KMS-11 (cell line): ENCODE data around the gene DLG2.

Experiments
- H2AFZ ChIP-seq: fragments of 200-600 bp; sonication (generic); 2 replicates; pipeline ENCODE4 v1.6.1; 2016; ENCODE audit warnings: antibody characterized with exemption, mixed run types, low read depth
- H3K27ac ChIP-seq: fragments of 200-600 bp; sonication (generic); 2 replicates; pipeline ENCODE4 v1.6.1; 2016; ENCODE audit warnings: mild to moderate bottlenecking, mixed run types
- H3K27me3 ChIP-seq: fragments of 200-600 bp; sonication (generic); 2 replicates; pipeline ENCODE4 v1.6.1; 2017; ENCODE audit warnings: mild to moderate bottlenecking, low read depth, mixed run types, moderate library complexity; ENCODE audit not compliant: insufficient read depth
- H3K36me3 ChIP-seq: fragments of 200-600 bp; sonication (generic); 2 replicates; pipeline ENCODE4 v1.6.1; 2017; ENCODE audit warnings: mild to moderate bottlenecking, mixed run types; ENCODE audit not compliant: insufficient read depth
- H3K4me1 ChIP-seq: fragments of 200-600 bp; sonication (generic); 2 replicates; pipeline ENCODE4 v1.6.1; 2016; ENCODE audit warnings: mild to moderate bottlenecking, low read depth, mixed run types; ENCODE audit not compliant: poor library complexity, severe bottlenecking
- H3K4me2 ChIP-seq: fragments of 200-600 bp; sonication (generic); 2 replicates; pipeline ENCODE4 v1.7.0; 2016; ENCODE audit warnings: mild to moderate bottlenecking, mixed run types
- H3K4me3 ChIP-seq: fragments of 200-600 bp; sonication (generic); IDR thresholded peaks from 2 replicates; pipeline ENCODE4 v1.6.1; 2017; ENCODE audit warnings: low read depth, low read length, mixed read lengths; ENCODE audit not compliant: insufficient read depth
- H3K79me2 ChIP-seq: fragments of 200-600 bp; sonication (generic); 2 replicates; pipeline ENCODE4 v1.6.1; 2016; ENCODE audit warnings: low read depth, mixed run types; ENCODE audit not compliant: insufficient read depth
- H3K9ac ChIP-seq: fragments of 200-600 bp; sonication (generic); 2 replicates; pipeline ENCODE4 v1.6.1; 2016; ENCODE audit warnings: mild to moderate bottlenecking, mixed run types
- H4K20me1 ChIP-seq: fragments of 200-600 bp; sonication (generic); 2 replicates; pipeline ENCODE4 v1.6.1; 2016; ENCODE audit warnings: mild to moderate bottlenecking, mixed run types; ENCODE audit not compliant: insufficient read depth
- CTCF ChIP-seq: fragments of 200-600 bp; sonication (generic); conservative IDR thresholded peaks from 2 replicates; pipeline ENCODE4 v1.6.1; 2017; ENCODE audit warnings: low read depth, mild to moderate bottlenecking, antibody characterized with exemption, low read length, moderate library complexity, mixed read lengths

Gene DLG2

GRCh38 chr11:85040166-85040565, 587.0 kb downstream of the DLG2 start:
- no peak for TF ChIP-seq CTCF
- Histone ChIP-seq H3K79me2 (no peaks in the 10 kb centered on the region), H3K9ac (no peak overlapping the region), H3K27me3 (no peaks in the 10 kb centered on the region), H4K20me1 (no peaks in the 10 kb centered on the region), H3K4me1 (no peaks in the 10 kb centered on the region), H3K4me2 (no peak overlapping the region), H3K4me3 (no peak overlapping the region), H3K27ac (no peak overlapping the region), H3K36me3 (no peaks in the 10 kb centered on the region), H2AFZ (no peak overlapping the region)

- no peaks in the 10 kb centered on the region for H3K36me3 ChIP-seq
- H4K20me1 ChIP-seq, result no peaks in the 10 kb centered on the region
- H3K4me3 ChIP-seq, result no peak overlapping the region
- H3K9ac ChIP-seq, result no peak overlapping the region
- H3K27me3 ChIP-seq, result no peaks in the 10 kb centered on the region
- no peak for TF ChIP-seq CTCF
- H3K4me2 ChIP-seq, result no peak overlapping the region
- H3K4me1 ChIP-seq, result no peaks in the 10 kb centered on the region
- H3K79me2 ChIP-seq, result no peaks in the 10 kb centered on the region
- no peak overlapping the region for H3K27ac ChIP-seq
- no peak overlapping the region for H2AFZ ChIP-seq
These were observed 597.2 kb downstream of the DLG2 start for GRCh38 chr11:85029964-85030363.

DNA sequence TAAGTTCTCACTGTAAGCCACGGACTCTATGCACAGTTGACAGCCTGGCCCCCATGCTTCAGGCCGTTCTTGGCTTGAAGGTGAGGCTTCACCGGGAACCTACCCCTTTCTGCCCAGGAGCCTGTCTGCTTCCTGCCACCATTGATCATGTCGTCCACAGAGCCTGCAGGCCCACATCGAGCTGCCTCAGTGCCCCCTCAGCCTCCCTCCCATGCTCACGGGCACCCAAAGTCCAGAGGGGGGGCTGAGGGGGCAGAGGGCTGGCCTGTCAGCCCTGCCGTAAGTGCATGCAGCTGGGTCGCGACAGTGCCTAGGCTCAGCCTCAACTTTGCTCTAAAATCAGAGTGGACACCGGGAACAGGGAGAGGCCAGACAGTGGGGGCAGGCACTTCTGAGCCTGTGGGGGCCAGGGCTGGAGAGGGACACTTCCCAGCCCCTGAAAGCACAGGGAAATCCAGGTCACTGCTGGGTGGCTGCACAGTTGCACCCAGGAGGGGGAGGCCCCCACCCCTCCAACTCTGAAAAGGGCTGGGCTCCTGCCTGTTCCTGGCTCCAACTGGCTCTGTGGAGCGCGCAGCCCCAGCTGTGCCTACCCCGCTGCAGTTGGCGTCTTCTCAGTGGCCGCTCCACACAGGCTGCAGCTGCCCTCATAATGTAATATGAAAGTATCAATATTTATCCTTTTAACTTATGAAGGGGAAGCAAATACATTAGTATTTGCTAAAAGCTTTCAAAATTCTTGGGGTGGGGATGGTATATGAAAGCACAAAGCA, 598.6 kb downstream of the DLG2 start:
- Histone ChIP-seq H2AFZ (no peak overlapping the region), H3K4me2 (no peak overlapping the region), H3K9ac (no peak overlapping the region), H3K79me2 (no peaks in the 10 kb centered on the region), H3K4me3 (no peak overlapping the region), H4K20me1 (no peaks in the 10 kb centered on the region; the same call in 1 of the 2 replicates), H3K27ac (no peak overlapping the region), H3K27me3 (no peaks in the 10 kb centered on the region), H3K36me3 (no peaks in the 10 kb centered on the region), H3K4me1 (no peaks in the 10 kb centered on the region)
- no peak for TF ChIP-seq CTCF

GRCh38 chr11:85027346-85027745, 599.8 kb downstream of the DLG2 start:
- no peaks in the 10 kb centered on the region for H3K4me1 ChIP-seq
- no peak for TF ChIP-seq CTCF
- H4K20me1 ChIP-seq, result no peaks in the 10 kb centered on the region; the same call in 1 of the 2 replicates

More at GRCh38 chr11:85027346-85027745, 599.8 kb downstream of the DLG2 start:
- Histone ChIP-seq H3K27me3 (no peaks in the 10 kb centered on the region), H3K9ac (no peak overlapping the region), H3K27ac (no peak overlapping the region), H3K4me2 (no peak overlapping the region), H3K36me3 (no peaks in the 10 kb centered on the region), H3K79me2 (no peaks in the 10 kb centered on the region), H2AFZ (no peak overlapping the region), H3K4me3 (no peak overlapping the region)
